ENCODE data around the gene RNF207.

RNF207 gene

DNA sequence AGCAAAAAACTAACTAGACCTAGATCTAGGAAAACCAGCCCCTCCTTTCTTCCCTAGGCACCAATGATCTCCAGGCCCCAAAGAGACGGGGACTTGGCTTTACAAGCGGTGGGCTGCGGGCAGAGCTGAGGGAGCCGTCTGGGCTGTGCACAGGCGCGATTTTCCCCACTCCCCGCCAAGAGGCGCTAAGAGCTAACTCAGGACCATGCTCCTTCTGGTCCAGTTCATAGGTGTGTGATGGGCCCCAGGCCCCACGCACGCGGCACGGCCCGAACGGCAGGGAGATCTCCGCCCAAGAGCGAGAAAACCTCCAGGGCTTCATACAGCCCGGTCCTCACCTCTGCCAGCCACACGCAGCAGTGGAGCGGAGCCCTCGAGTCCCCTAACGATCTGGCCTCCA is 62.5 kb downstream of the RNF207 start:
- Histone ChIP-seq H3K4me2 (ENCODE audit: low read depth, low read length, poor library complexity, severe bottlenecking) (no peak overlapping the region), H3K4me3 (ENCODE audit: insufficient read depth, low read length, poor library complexity, severe bottlenecking) (no peak overlapping the region), H3K27me3 (ENCODE audit: low read length) (no peaks in the 10 kb centered on the region), H3K79me2 (ENCODE audit: insufficient read depth, low read length) (no peaks in the 10 kb centered on the region), H3K9me2 (replicated peaks; ENCODE audit: insufficient read depth, low read length) (no peaks in the 10 kb centered on the region), H2AFZ (ENCODE audit: low read depth, low read length, severe bottlenecking) (no peak overlapping the region), H3K9ac (ENCODE audit: low read length) (no peak overlapping the region), H3F3A (ENCODE audit: insufficient read depth) (no peaks in the 10 kb centered on the region), H3K27ac (ENCODE audit: low read depth, low read length) (no peak overlapping the region), H3K9me3 (ENCODE audit: insufficient read depth, low read length) (no peaks in the 10 kb centered on the region), H3K36me3 (ENCODE audit: low read length) (no peaks in the 10 kb centered on the region), H4K20me1 (ENCODE audit: low read depth, low read length) (no peaks in the 10 kb centered on the region)
- TF ChIP-seq EZH2phosphoT487 (conservative IDR thresholded peaks at IDR 0.05; ENCODE audit: low read length) = no peak
- TF ChIP-seq, protein P1, sequence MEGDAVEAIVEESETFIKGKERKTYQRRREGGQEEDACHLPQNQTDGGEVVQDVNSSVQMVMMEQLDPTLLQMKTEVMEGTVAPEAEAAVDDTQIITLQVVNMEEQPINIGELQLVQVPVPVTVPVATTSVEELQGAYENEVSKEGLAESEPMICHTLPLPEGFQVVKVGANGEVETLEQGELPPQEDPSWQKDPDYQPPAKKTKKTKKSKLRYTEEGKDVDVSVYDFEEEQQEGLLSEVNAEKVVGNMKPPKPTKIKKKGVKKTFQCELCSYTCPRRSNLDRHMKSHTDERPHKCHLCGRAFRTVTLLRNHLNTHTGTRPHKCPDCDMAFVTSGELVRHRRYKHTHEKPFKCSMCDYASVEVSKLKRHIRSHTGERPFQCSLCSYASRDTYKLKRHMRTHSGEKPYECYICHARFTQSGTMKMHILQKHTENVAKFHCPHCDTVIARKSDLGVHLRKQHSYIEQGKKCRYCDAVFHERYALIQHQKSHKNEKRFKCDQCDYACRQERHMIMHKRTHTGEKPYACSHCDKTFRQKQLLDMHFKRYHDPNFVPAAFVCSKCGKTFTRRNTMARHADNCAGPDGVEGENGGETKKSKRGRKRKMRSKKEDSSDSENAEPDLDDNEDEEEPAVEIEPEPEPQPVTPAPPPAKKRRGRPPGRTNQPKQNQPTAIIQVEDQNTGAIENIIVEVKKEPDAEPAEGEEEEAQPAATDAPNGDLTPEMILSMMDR (IDR thresholded peaks at IDR 0.05; ENCODE audit: insufficient read depth, low read length, poor library complexity, severe bottlenecking) = no peak

DNA sequence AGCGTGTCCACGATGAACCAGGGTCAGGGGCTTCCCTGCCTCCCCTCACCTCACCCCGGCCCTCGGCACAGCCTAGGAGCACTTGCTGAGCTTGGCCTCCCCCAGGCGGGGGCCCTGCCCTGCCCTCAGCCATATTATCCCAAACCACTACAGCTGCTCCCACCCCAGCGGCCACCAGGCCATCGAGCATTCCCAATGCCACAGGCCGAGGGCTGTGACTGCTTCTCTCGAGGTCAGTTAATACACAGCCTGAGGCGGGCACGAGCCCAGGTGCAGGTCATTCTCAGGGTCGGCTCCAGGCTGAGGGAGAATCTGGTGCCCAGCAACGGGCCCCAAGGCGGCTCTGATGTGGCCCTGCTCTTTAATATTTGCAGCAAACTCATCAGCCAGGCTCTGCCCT is 63.4 kb downstream of the RNF207 start:
- no peaks in the 10 kb centered on the region for H3K9me3 ChIP-seq (ENCODE audit: insufficient read depth, low read length)
- H2AFZ ChIP-seq (ENCODE audit: low read depth, low read length, severe bottlenecking) = no peak overlapping the region
- H3F3A ChIP-seq (ENCODE audit: insufficient read depth) = no peaks in the 10 kb centered on the region
- H3K79me2 ChIP-seq (ENCODE audit: insufficient read depth, low read length) = no peaks in the 10 kb centered on the region
- H3K4me3 ChIP-seq (ENCODE audit: insufficient read depth, low read length, poor library complexity, severe bottlenecking) = no peak overlapping the region
- H3K36me3 ChIP-seq (ENCODE audit: low read length) = no peaks in the 10 kb centered on the region
- H3K27ac ChIP-seq (ENCODE audit: low read depth, low read length) = no peak overlapping the region
- no peaks in the 10 kb centered on the region for H3K27me3 ChIP-seq (ENCODE audit: low read length)
- H4K20me1 ChIP-seq (ENCODE audit: low read depth, low read length) = no peaks in the 10 kb centered on the region
- H3K9ac ChIP-seq (ENCODE audit: low read length) = no peak overlapping the region
- TF ChIP-seq, protein P1 (IDR thresholded peaks at IDR 0.05; ENCODE audit: insufficient read depth, low read length, poor library complexity, severe bottlenecking) = no peak
- no peak for TF ChIP-seq EZH2phosphoT487 (conservative IDR thresholded peaks at IDR 0.05; ENCODE audit: low read length)
- H3K9me2 ChIP-seq (replicated peaks; ENCODE audit: insufficient read depth, low read length) = no peaks in the 10 kb centered on the region
- no peak overlapping the region for H3K4me2 ChIP-seq (ENCODE audit: low read depth, low read length, poor library complexity, severe bottlenecking)

DNA sequence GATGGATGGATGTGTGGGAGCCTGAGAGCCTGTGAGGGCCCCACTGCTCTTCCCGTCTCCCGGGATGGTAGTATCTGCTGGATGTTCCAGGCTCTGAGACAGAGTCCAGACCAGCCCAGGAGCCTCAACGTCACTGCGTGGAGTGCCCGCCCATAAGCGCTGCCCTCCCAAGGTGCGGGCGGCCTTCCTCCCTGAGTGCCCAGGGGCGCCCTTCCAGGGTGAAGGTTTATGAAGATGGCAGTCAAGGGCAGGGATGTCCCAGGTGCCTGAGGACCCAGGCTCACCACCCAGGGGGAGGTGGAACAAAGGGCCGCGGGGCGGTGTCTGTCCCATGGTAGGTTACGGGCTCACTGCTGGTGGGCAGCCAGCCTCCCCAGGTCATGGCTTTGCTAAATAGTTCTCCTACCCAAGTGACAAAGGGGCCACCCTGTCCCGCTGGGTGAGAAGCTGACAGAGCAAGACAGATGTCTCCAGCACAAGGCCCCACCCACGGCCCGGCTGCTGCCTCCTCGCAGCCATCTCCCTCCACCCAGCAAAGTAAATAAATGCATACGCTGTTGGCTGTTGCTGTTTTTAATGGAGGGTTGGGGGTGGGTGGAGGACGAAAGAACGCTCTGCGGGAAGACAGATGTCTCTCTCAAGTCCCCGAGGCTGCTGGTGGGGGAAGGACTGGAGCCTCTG is 63.9 kb downstream of the RNF207 start:
- no peak overlapping the region for H3K4me2 ChIP-seq (ENCODE audit: low read depth, low read length, poor library complexity, severe bottlenecking)
- H3K27ac ChIP-seq (ENCODE audit: low read depth, low read length) = no peak overlapping the region
- H3K79me2 ChIP-seq (ENCODE audit: insufficient read depth, low read length) = no peaks in the 10 kb centered on the region
- TF ChIP-seq, protein P1 (IDR thresholded peaks at IDR 0.05; ENCODE audit: insufficient read depth, low read length, poor library complexity, severe bottlenecking) = no peak
- no peak for TF ChIP-seq EZH2phosphoT487 (conservative IDR thresholded peaks at IDR 0.05; ENCODE audit: low read length)
- no peak overlapping the region for H2AFZ ChIP-seq (ENCODE audit: low read depth, low read length, severe bottlenecking)
- no peaks in the 10 kb centered on the region for H3K9me3 ChIP-seq (ENCODE audit: insufficient read depth, low read length)
- no peaks in the 10 kb centered on the region for H3K36me3 ChIP-seq (ENCODE audit: low read length)
- H3K9ac ChIP-seq (ENCODE audit: low read length) = no peak overlapping the region
- no peak overlapping the region for H3K4me3 ChIP-seq (ENCODE audit: insufficient read depth, low read length, poor library complexity, severe bottlenecking)
- H3F3A ChIP-seq (ENCODE audit: insufficient read depth) = no peaks in the 10 kb centered on the region
- no peaks in the 10 kb centered on the region for H3K27me3 ChIP-seq (ENCODE audit: low read length)
- H3K9me2 ChIP-seq (replicated peaks; ENCODE audit: insufficient read depth, low read length) = no peaks in the 10 kb centered on the region
- H4K20me1 ChIP-seq (ENCODE audit: low read depth, low read length) = no peaks in the 10 kb centered on the region

All from SU-DHL-6 (cell line).